Right atrium auricular region (tissue), 2 donors: Measurements from ENCODE around the gene DEFB119. TPM values are rescaled to one million over a fixed set of nuclear protein-coding genes. Genes with fewer than 3 reads are reported as not detected.
"Not testable (repeated sequence)": the region's sequence is repeated elsewhere in the genome, so short reads cannot be mapped to it uniquely, and the experiment has no call there.

Experiments
- DNase-seq: peaks from one replicate; pipeline ENCODE4 v3.0.0-alpha.2; 2019; ENCODE audit warnings: low spot score
- H3K27ac ChIP-seq, 2 donors: fragments of 200-600 bp; sonication (generic); 1 replicate in 1 of 2; 2 replicates in 1 of 2; pipeline ENCODE4 v1.5.1; 2016 to 2019
- H3K27me3 ChIP-seq, 2 donors: fragments of 200-600 bp; sonication (generic); one replicate each; pipeline versions ENCODE4 v1.5.1 to v1.6.0; 2017 to 2019
- H3K36me3 ChIP-seq: fragments of 200-600 bp; sonication (generic); one replicate; pipeline ENCODE4 v1.5.1; 2016
- H3K4me1 ChIP-seq, 2 donors: fragments of 200-600 bp; sonication (generic); one replicate each; pipeline versions ENCODE4 v1.5.1 to v1.6.0; 2017 to 2019
- H3K4me3 ChIP-seq, 2 donors: fragments of 200-600 bp; sonication (generic); 1 replicate in 1 of 2; 2 replicates in 1 of 2; pipeline ENCODE4 v1.5.1; 2017 to 2019; ENCODE audit warnings: mild to moderate bottlenecking in 1 of 2, moderate library complexity in 1 of 2
- H3K9me3 ChIP-seq, 2 donors: fragments of 200-600 bp; sonication (generic); one replicate each; pipeline ENCODE4 v1.5.1; 2019
- CTCF ChIP-seq, 2 donors: fragments of 200-600 bp; sonication (generic); IDR thresholded peaks; one replicate each; pipeline ENCODE4 v1.5.1; 2019; ENCODE audit warnings: antibody characterized with exemption in 2 of 2
- total RNA-seq, 2 donors: library from RNA; depleted of rRNA; stranded (reverse); fragments of >200 nt; gene quantifications; one replicate each; pipeline ENCODE4 v1.1.0, GENCODE V29; 2016

Gene DEFB119, protein sequence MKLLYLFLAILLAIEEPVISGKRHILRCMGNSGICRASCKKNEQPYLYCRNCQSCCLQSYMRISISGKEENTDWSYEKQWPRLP
- total RNA-seq: not detected

GRCh38 chr20:31390490-31390889, at the start of gene DEFB119:
DEFB119 (minus strand) TSS chr20:31390590; CDS start chr20:31390483, 107 bp downstream.
- TF ChIP-seq CTCF (IDR thresholded peaks at IDR 0.05): no peak
- no peaks in the 10 kb centered on the region for H3K4me1 ChIP-seq
- no peak within 1 kb of the TSS for H3K4me3 ChIP-seq
- H3K36me3 ChIP-seq: no peaks in the 10 kb centered on the region
- no peak within 1 kb of the TSS for H3K27ac ChIP-seq
- H3K27me3 ChIP-seq: no peaks in the 10 kb centered on the region
- no peak for DNase-seq
- no peaks in the 10 kb centered on the region for H3K9me3 ChIP-seq

DNA sequence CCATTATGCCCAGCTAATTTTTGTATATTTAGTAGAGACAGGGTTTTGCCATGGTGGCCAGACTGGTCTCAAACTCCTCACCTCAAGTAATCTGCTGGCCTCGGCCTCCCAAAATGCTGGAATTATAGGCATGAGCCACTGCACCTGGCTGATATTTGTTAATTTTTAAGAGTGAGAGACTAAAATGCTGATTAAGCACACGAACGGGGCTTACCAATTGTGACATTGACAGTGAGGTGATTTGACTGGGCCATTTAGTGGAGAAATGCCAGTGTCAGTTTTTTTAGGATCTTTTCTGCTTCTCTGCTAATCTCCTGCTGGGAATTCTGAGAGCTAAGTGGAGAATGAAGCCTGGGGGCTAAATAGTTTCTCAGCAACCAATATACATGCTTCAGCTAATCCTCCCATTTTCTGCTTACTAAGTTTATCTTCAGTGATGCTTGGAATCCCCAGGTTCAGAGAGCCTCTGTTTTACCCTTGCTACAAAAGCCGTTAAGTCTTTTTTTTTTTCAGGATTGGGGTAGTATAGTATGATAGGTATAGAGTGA, 40.3 kb upstream of the DEFB119 start:
- Histone ChIP-seq H3K4me1 (no peaks in the 10 kb centered on the region), H3K9me3 (peaks cover 0 to 8% of the 10 kb centered on the region in 2 donors), H3K36me3 (no peaks in the 10 kb centered on the region), H3K27me3 (no peaks in the 10 kb centered on the region), H3K27ac (no peak overlapping the region), H3K4me3 (no peak overlapping the region)
- TF ChIP-seq CTCF (IDR thresholded peaks at IDR 0.05): no peak
- no peak for DNase-seq

GRCh38 chr20:31427576-31427975, 37.2 kb upstream of the DEFB119 start:
- DNase-seq, H3K9me3 ChIP-seq, H3K4me3 ChIP-seq, H3K4me1 ChIP-seq, H3K36me3 ChIP-seq, H3K27me3 ChIP-seq, H3K27ac ChIP-seq: not testable (repeated sequence)

GRCh38 chr20:31426891-31427551, 36.6 kb upstream of the DEFB119 start:
- not testable (repeated sequence) for H3K27me3 ChIP-seq, DNase-seq, H3K9me3 ChIP-seq, H3K4me1 ChIP-seq, H3K36me3 ChIP-seq, H3K27ac ChIP-seq, H3K4me3 ChIP-seq

DNA sequence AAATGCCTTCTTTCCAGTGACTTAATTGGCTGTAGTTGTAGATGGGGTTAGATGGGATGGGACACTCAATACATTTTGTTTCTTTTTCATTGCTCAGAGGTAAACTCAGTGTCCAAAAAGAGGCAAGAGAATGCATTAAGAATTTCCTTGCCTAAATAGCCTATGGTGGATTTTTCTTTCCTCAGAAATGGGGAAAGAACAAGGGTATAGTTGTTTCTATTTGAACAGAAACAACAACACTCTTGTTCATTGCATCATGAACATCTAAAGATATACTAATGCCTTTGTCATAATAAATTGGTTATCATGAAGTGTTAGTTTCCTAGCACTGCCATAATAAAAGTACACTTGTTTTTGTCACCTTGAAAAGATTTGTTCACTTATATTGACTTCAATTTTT, 35.4 kb upstream of the DEFB119 start:
- Histone ChIP-seq H3K36me3 (no peaks in the 10 kb centered on the region), H3K4me1 (no peaks in the 10 kb centered on the region), H3K27me3 (no peaks in the 10 kb centered on the region), H3K27ac (no peak overlapping the region), H3K9me3 (peaks cover 0 to 8% of the 10 kb centered on the region in 2 donors), H3K4me3 (no peak overlapping the region)
- DNase-seq: no peak
- TF ChIP-seq CTCF (IDR thresholded peaks at IDR 0.05): no peak

DNA sequence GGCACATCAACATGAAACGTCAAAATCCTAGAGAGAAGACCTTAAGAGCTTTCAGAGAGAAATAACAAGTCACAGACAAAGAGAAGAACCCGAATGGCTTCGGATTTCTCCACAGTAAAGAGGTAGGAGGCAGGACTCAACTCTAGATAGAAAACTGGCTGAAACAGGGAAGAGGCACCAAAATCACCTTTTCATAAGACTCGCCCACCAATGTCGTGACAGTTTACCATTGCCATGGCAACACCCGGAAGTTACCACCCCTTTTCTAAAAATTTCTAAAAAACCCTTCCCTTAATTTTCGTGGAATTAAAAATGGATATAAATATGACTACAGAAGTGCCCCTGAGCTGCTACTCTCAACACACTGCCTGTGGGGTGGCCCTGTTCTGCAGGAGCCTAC, 27.9 kb upstream of the DEFB119 start:
- Histone ChIP-seq H3K4me1 (no peaks in the 10 kb centered on the region), H3K27me3 (no peaks in the 10 kb centered on the region), H3K9me3 (no peaks in the 10 kb centered on the region), H3K36me3 (no peaks in the 10 kb centered on the region), H3K4me3 (no peak overlapping the region), H3K27ac (no peak overlapping the region)
- no peak for DNase-seq
- TF ChIP-seq CTCF (IDR thresholded peaks at IDR 0.05): no peak

DNA sequence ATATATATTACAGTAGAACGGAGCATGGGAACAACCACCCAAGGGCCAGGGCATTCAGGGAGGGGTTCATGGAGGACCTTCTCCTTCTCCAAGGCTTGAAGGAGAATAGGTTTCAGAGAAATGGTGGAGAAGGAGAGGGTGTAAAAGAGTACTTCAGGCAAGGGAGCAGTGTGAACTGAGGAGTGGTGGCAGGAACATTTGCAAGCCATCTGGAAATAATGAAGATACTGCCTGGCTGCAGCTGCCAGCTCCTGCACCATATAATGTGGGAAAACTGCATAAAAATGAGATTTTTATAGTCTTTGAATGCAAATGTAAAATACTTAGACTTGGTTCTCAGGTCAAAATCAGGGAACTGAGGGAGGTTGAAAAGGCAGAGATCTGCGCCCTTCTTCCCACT, 25.3 kb upstream of the DEFB119 start:
- Histone ChIP-seq H3K4me1 (no peaks in the 10 kb centered on the region), H3K36me3 (no peaks in the 10 kb centered on the region), H3K27ac (no peak overlapping the region), H3K4me3 (no peak overlapping the region), H3K27me3 (no peaks in the 10 kb centered on the region), H3K9me3 (no peaks in the 10 kb centered on the region)
- no peak for DNase-seq
- TF ChIP-seq CTCF (IDR thresholded peaks at IDR 0.05): no peak
